Hepatocyte (in vitro differentiated cells): ENCODE measurements around the gene WNT11.

ENCODE experiments used
- EZH2 ChIP-seq: fragments of 200-600 bp; sonication (generic); IDR thresholded peaks from 2 replicates; pipeline ENCODE4 v1.6.1; 2016; ENCODE audit warnings: antibody characterized with exemption, mild to moderate bottlenecking, borderline replicate concordance
- EZH2phosphoT487 ChIP-seq: fragments of 200-600 bp; sonication (generic); IDR thresholded peaks from one replicate; pipeline ENCODE4 v1.6.1; 2018; ENCODE audit warnings: antibody characterized with exemption, mild to moderate bottlenecking, low read depth, moderate library complexity; ENCODE audit not compliant: unreplicated experiment, severe bottlenecking
- TF ChIP-seq, protein P1 (sequence below): fragments of 200-600 bp; sonication (generic); IDR thresholded peaks from 2 replicates; pipeline ENCODE4 v1.5.1; 2016; ENCODE audit warnings: antibody characterized with exemption, mild to moderate bottlenecking; ENCODE audit not compliant: poor library complexity

DNA sequence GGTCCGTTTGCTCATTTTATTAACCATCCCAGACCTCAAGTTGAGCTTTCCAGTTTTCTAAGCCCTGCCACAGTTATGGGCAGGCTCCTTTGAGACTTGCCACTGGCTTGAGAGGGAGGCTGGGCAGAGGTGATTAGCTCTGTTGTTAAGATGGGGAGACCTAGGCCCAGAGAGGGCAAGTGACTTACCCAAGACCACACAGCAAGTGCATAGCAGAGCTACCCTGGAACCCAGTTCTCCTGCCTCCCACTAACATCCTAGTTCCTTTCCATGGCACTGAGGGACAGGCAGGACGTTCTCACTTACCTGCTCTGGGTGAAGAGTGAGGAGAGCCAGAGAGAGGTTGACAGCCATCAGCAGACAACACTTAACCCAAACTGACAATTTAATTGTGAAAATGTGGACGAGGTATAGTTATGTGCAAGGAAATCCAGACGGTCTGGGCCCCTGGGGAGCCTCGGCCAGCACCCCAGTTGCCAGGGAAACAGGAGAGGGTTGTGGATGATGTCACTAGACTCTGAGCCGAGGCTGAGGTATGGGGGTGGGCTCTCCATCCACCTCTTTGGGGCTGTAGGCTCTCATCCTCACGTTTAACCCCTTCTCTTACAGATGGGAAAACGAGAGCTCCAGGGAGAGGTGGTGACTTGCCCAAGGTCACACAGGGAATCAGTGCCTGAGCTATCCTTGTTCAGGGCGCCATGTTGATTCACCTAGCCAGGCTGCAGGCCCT, 12.3 kb upstream of the WNT11 start:
- no peak for TF ChIP-seq EZH2
- TF ChIP-seq, protein P1, sequence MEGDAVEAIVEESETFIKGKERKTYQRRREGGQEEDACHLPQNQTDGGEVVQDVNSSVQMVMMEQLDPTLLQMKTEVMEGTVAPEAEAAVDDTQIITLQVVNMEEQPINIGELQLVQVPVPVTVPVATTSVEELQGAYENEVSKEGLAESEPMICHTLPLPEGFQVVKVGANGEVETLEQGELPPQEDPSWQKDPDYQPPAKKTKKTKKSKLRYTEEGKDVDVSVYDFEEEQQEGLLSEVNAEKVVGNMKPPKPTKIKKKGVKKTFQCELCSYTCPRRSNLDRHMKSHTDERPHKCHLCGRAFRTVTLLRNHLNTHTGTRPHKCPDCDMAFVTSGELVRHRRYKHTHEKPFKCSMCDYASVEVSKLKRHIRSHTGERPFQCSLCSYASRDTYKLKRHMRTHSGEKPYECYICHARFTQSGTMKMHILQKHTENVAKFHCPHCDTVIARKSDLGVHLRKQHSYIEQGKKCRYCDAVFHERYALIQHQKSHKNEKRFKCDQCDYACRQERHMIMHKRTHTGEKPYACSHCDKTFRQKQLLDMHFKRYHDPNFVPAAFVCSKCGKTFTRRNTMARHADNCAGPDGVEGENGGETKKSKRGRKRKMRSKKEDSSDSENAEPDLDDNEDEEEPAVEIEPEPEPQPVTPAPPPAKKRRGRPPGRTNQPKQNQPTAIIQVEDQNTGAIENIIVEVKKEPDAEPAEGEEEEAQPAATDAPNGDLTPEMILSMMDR, result no peak
- no peak for TF ChIP-seq EZH2phosphoT487
